OCI-LY3 (cell line): Measurements from ENCODE around the gene DTD1.

ENCODE experiments used
- H2AFZ ChIP-seq: fragments of 200-600, 300-600 bp; shearing (Covaris generic); 2 replicates; pipeline ENCODE4 v1.6.0; 2014; ENCODE audit warnings: antibody characterized with exemption, low read depth, low read length
- H3K27ac ChIP-seq: fragments of 200-600, 300-600 bp; sonication (generic); 2 replicates; pipeline ENCODE4 v1.5.1; 2014; ENCODE audit warnings: mild to moderate bottlenecking, low read length, moderate library complexity, mixed read lengths
- H3K27me3 ChIP-seq: fragments of 200-600, 300-600 bp; sonication (generic); 2 replicates; pipeline ENCODE4 v1.6.1; 2014; ENCODE audit warnings: low read depth, low read length, mixed read lengths
- H3K36me3 ChIP-seq: fragments of 200-600, 300-600 bp; sonication (generic); replicated peaks from 2 replicates; pipeline ENCODE3; 2014; ENCODE audit warnings: low read depth, low read length, mixed read lengths
- H3K4me1 ChIP-seq: fragments of 300-600, 200-600 bp; sonication (generic); 2 replicates; pipeline ENCODE4 v1.6.1; 2014; ENCODE audit warnings: low read length, mixed read lengths
- H3K4me2 ChIP-seq: fragments of 200-600, 300-600 bp; sonication (generic); 2 replicates; pipeline ENCODE4 v1.6.1; 2014; ENCODE audit warnings: low read length, mixed read lengths
- H3K4me3 ChIP-seq: fragments of 300-600, 200-600 bp; sonication (generic); 2 replicates; pipeline ENCODE4 v1.5.1; 2014; ENCODE audit warnings: antibody characterized with exemption, mild to moderate bottlenecking, low read length, moderate library complexity
- H3K79me2 ChIP-seq: fragments of 300-600, 200-600 bp; shearing (Covaris generic); 2 replicates; pipeline ENCODE4 v1.6.1; 2014; ENCODE audit warnings: mild to moderate bottlenecking, low read length, mixed read lengths
- H3K9ac ChIP-seq: fragments of 300-600, 200-600 bp; shearing (Covaris generic); 2 replicates; pipeline ENCODE4 v1.6.0; 2014; ENCODE audit warnings: mild to moderate bottlenecking, low read length, moderate library complexity
- H3K9me3 ChIP-seq: fragments of 200-600, 300-600 bp; shearing (Covaris generic); 2 replicates; pipeline ENCODE4 v1.6.1; 2014; ENCODE audit warnings: low read length, mixed read lengths; ENCODE audit not compliant: insufficient read depth
- H4K20me1 ChIP-seq: fragments of 200-600, 300-600 bp; sonication (generic); 2 replicates; pipeline ENCODE4 v1.6.1; 2016; ENCODE audit warnings: low read length, mixed read lengths; ENCODE audit not compliant: insufficient read depth
- CTCF ChIP-seq: fragments of 200-600, 300-600 bp; sonication (generic); IDR thresholded peaks from 2 replicates; pipeline ENCODE4 v1.5.1; 2014; ENCODE audit warnings: antibody characterized with exemption, low read length, low read depth
- EZH2phosphoT487 ChIP-seq: fragments of 200-600 bp; shearing (Covaris generic); IDR thresholded peaks from 2 replicates; pipeline ENCODE4 v1.6.1; 2018; ENCODE audit warnings: antibody characterized with exemption, mixed run types, low read depth

DTD1 gene

GRCh38 chr20:18738888-18739287 is 151.0 kb downstream of the DTD1 start:
- Histone ChIP-seq H3K27me3 (no peaks in the 10 kb centered on the region), H2AFZ (no peak overlapping the region), H3K79me2 (no peaks in the 10 kb centered on the region), H3K4me2 (no peak overlapping the region), H3K9me3 (no peaks in the 10 kb centered on the region), H3K27ac (no peak overlapping the region), H3K4me1 (no peaks in the 10 kb centered on the region), H3K4me3 (no peak overlapping the region), H3K9ac (no peak overlapping the region), H3K36me3 (no peaks in the 10 kb centered on the region), H4K20me1 (no peaks in the 10 kb centered on the region)
- TF ChIP-seq EZH2phosphoT487 (no peak), CTCF (no peak)

- Histone ChIP-seq H3K4me2 (no peak overlapping the region), H3K9ac (no peak overlapping the region), H3K4me3 (no peak overlapping the region), H3K27me3 (no peaks in the 10 kb centered on the region), H3K36me3 (no peaks in the 10 kb centered on the region), H3K79me2 (no peaks in the 10 kb centered on the region), H3K4me1 (no peaks in the 10 kb centered on the region), H3K27ac (no peak overlapping the region), H4K20me1 (no peaks in the 10 kb centered on the region), H2AFZ (no peak overlapping the region), H3K9me3 (no peaks in the 10 kb centered on the region)
- no peak for TF ChIP-seq EZH2phosphoT487
- TF ChIP-seq CTCF, result no peak
Measured at GRCh38 chr20:18739751-18740166, 151.9 kb downstream of the DTD1 start.

- Histone ChIP-seq H2AFZ (no peak overlapping the region), H3K4me1 (no peaks in the 10 kb centered on the region), H3K27ac (no peak overlapping the region), H3K27me3 (no peaks in the 10 kb centered on the region), H3K4me2 (no peak overlapping the region), H3K9me3 (no peaks in the 10 kb centered on the region), H3K4me3 (no peak overlapping the region), H3K9ac (no peak overlapping the region), H4K20me1 (peaks cover 2% of the 10 kb centered on the region; the same call in 1 of the 2 replicates), H3K36me3 (peaks cover 4% of the 10 kb centered on the region), H3K79me2 (no peaks in the 10 kb centered on the region)
- TF ChIP-seq EZH2phosphoT487, result no peak
- TF ChIP-seq CTCF, result no peak
Measured at GRCh38 chr20:18740726-18741125, 152.9 kb downstream of the DTD1 start.

GRCh38 chr20:18742841-18743240 is 155.0 kb downstream of the DTD1 start:
- Histone ChIP-seq H2AFZ (no peak overlapping the region), H3K4me1 (no peaks in the 10 kb centered on the region), H3K9ac (no peak overlapping the region), H3K27me3 (no peaks in the 10 kb centered on the region), H3K79me2 (no peaks in the 10 kb centered on the region), H3K9me3 (no peaks in the 10 kb centered on the region), H3K4me3 (no peak overlapping the region), H3K36me3 (peaks cover 4% of the 10 kb centered on the region), H4K20me1 (peaks cover 2% of the 10 kb centered on the region; the same call in 1 of the 2 replicates), H3K4me2 (no peak overlapping the region), H3K27ac (no peak overlapping the region)
- TF ChIP-seq CTCF (no peak), EZH2phosphoT487 (no peak)
